Measurements from ENCODE around the gene CACTIN.

- TF ChIP-seq, protein P1, sequence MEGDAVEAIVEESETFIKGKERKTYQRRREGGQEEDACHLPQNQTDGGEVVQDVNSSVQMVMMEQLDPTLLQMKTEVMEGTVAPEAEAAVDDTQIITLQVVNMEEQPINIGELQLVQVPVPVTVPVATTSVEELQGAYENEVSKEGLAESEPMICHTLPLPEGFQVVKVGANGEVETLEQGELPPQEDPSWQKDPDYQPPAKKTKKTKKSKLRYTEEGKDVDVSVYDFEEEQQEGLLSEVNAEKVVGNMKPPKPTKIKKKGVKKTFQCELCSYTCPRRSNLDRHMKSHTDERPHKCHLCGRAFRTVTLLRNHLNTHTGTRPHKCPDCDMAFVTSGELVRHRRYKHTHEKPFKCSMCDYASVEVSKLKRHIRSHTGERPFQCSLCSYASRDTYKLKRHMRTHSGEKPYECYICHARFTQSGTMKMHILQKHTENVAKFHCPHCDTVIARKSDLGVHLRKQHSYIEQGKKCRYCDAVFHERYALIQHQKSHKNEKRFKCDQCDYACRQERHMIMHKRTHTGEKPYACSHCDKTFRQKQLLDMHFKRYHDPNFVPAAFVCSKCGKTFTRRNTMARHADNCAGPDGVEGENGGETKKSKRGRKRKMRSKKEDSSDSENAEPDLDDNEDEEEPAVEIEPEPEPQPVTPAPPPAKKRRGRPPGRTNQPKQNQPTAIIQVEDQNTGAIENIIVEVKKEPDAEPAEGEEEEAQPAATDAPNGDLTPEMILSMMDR (IDR thresholded peaks at IDR 0.05) = no peak
- TF ChIP-seq POLR2A (IDR thresholded peaks at IDR 0.05) (no peak), POLR2AphosphoS5 (IDR thresholded peaks at IDR 0.05) (no peak)
These were observed 18.4 kb upstream of the CACTIN start for GRCh38 chr19:3645067-3645396.
